ENCODE measurements around the gene PLCG1. TPM values are rescaled to one million over a fixed set of nuclear protein-coding genes. Genes with fewer than 3 reads are reported as not detected.

Gene PLCG1
- total and polyA plus RNA-seq, 2 donors (not counting 3 experiments of a cell fraction or from before 2014, with no cell fraction given): 164 to 224 TPM

DNA sequence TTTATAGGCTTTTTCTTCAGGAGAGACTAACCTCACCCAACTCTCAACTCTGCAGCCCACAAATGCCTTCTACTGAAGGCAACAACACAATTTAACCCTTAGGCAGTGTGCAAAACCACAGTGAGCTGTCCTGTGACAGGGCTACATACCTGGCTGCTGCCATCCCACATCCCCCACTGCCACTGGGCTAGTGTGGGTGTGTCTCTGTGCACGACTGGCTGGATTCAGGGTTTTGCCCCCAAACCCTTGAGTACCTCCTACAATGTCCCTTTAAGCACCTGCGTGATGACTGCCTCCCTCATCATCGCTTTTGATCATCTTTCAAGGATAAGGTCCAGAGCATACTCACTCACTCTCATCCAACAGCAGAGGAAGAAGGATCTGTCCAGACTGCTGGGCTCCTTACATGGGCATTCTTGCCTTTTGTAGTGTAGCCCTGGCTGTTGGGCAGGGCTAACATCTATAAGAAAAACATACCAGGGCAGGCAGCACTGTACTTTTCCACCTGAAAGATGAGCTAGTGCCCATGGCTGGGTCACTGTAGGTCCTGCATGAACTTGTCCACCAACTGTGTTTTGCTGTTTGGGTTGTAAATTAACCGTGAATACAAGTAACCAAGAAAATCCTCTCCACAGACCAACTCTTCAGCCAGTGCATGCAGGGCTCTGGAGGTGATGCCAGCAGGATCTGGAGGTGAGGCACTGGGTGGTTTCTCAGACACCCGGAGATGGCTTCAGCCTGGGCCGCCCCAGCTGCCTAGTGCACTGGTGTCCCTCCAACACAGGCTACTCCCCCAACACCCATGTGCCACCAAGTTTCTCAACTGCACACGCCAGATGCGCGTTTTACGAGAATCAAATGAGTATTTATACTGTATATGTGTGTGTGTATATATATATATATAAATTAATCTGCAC is 45.2 kb downstream of the PLCG1 start:
- ChIA-PET CTCF (interaction anchor here (1.0 to 2.0 kb wide), 4 partner anchors 10 to 157 kb away, joined by 5 to 10 read pairs (median 5); no protein-coding TSS in a partner anchor), POLR2A (no interaction called here)

More for the DNA sequence above, 45.2 kb downstream of the PLCG1 start:
- Histone ChIP-seq H4K20me1 (replicated peaks; ENCODE audit: control insufficient read depth, extremely low read depth, insufficient read depth, low read length) (no peaks in the 10 kb centered on the region), H3K36me3 (ENCODE audit: control insufficient read depth in 2 of 2, extremely low read depth in 1 of 2, insufficient read depth in 2 of 2, low read length in 2 of 2) (no peaks in the 10 kb centered on the region), H3K9me1 (replicated peaks; ENCODE audit: control insufficient read depth, extremely low read depth, insufficient read depth, low read length) (no peaks in the 10 kb centered on the region), H3K4me1 (ENCODE audit: control insufficient read depth, extremely low read depth, insufficient read depth, low read length) (peaks cover under 1% of the 10 kb centered on the region), H3K4me2 (ENCODE audit: insufficient read depth, low read length) (no peak overlapping the region), H3K27ac (ENCODE audit: insufficient read depth, low read depth, low read length) (no peak overlapping the region), H3K9ac (replicated peaks; ENCODE audit: extremely low read depth, insufficient read depth, low read length) (no peak overlapping the region), H2AFZ (ENCODE audit: low read depth, low read length) (no peak overlapping the region), H3K79me2 (ENCODE audit: control insufficient read depth, insufficient read depth, low read length) (no peaks in the 10 kb centered on the region), H3K27me3 (ENCODE audit: control insufficient read depth in 2 of 2, insufficient read depth in 2 of 2, low read length in 2 of 2) (no peaks in the 10 kb centered on the region), H3K4me3 (replicated peaks in 1 of 3; ENCODE audit: insufficient read depth in 1 of 3, low read depth in 1 of 3, low read length in 3 of 3) (no peak overlapping the region), H3K9me3 (replicated peaks; ENCODE audit: control insufficient read depth, insufficient read depth, low read length) (no peaks in the 10 kb centered on the region)
- no peak for TF ChIP-seq POLR2A (IDR thresholded peaks at IDR 0.05; ENCODE audit: low read depth, low read length)
- TF ChIP-seq, protein P1, sequence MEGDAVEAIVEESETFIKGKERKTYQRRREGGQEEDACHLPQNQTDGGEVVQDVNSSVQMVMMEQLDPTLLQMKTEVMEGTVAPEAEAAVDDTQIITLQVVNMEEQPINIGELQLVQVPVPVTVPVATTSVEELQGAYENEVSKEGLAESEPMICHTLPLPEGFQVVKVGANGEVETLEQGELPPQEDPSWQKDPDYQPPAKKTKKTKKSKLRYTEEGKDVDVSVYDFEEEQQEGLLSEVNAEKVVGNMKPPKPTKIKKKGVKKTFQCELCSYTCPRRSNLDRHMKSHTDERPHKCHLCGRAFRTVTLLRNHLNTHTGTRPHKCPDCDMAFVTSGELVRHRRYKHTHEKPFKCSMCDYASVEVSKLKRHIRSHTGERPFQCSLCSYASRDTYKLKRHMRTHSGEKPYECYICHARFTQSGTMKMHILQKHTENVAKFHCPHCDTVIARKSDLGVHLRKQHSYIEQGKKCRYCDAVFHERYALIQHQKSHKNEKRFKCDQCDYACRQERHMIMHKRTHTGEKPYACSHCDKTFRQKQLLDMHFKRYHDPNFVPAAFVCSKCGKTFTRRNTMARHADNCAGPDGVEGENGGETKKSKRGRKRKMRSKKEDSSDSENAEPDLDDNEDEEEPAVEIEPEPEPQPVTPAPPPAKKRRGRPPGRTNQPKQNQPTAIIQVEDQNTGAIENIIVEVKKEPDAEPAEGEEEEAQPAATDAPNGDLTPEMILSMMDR (IDR thresholded peaks at IDR 0.05; ENCODE audit: extremely low read depth in 1 of 2, insufficient read depth in 1 of 2, low read depth in 1 of 2, low read length in 2 of 2): no peak
- no peak for TF ChIP-seq FOS (IDR thresholded peaks at IDR 0.05; ENCODE audit: borderline replicate concordance, insufficient read depth, low read length)
- TF ChIP-seq POLR2AphosphoS5 (IDR thresholded peaks at IDR 0.05; ENCODE audit: insufficient read depth, low read depth, low read length): no peak
- TF ChIP-seq, protein P2, sequence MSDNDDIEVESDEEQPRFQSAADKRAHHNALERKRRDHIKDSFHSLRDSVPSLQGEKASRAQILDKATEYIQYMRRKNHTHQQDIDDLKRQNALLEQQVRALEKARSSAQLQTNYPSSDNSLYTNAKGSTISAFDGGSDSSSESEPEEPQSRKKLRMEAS (IDR thresholded peaks at IDR 0.05; ENCODE audit: insufficient read depth, insufficient read length): no peak
- TF ChIP-seq EZH2 (IDR thresholded peaks at IDR 0.05; ENCODE audit: borderline replicate concordance, low read depth, low read length, severe bottlenecking): no peak
- TF ChIP-seq MYC (IDR thresholded peaks at IDR 0.05; ENCODE audit: low read depth, low read length): no peak
- no peak for TF ChIP-seq JUN (IDR thresholded peaks at IDR 0.05; ENCODE audit: borderline replicate concordance, insufficient read depth, insufficient read length, low read depth)
- TF ChIP-seq GATA2 (IDR thresholded peaks at IDR 0.05; ENCODE audit: insufficient read depth, insufficient read length, low read depth, low read length): no peak
- FAIRE-seq (no peak), DNase-seq (ENCODE audit: low read depth, low spot score) (no peak)
- dilution Hi-C loops (cut with MboI; ENCODE audit: extremely low pct_ligation_motif_present, low sequenced_read_pairs): no loop called here
- no TSS peak for BruUV-seq (replicated peaks)
- intact Hi-C loops (cut with micrococcal nuclease): no loop called here

Data from endothelial cell of umbilical vein (primary cell).